ENCODE data around the gene MACROD2.
"Not testable (repeated sequence)": the region's sequence is repeated elsewhere in the genome, so short reads cannot be mapped to it uniquely, and the experiment has no call there.

- not testable (repeated sequence) for TF ChIP-seq CTCF, POLR2A (IDR thresholded peaks at IDR 0.05)
Observed at GRCh38 chr20:15985494-15986368, 1990.4 kb downstream of the MACROD2 start.

Measured in suprapubic skin (tissue), 3 donors.